ENCODE measurements around the gene YEATS4.
"Not testable (repeated sequence)": the region's sequence is repeated elsewhere in the genome, so short reads cannot be mapped to it uniquely, and the experiment has no call there.

DNA sequence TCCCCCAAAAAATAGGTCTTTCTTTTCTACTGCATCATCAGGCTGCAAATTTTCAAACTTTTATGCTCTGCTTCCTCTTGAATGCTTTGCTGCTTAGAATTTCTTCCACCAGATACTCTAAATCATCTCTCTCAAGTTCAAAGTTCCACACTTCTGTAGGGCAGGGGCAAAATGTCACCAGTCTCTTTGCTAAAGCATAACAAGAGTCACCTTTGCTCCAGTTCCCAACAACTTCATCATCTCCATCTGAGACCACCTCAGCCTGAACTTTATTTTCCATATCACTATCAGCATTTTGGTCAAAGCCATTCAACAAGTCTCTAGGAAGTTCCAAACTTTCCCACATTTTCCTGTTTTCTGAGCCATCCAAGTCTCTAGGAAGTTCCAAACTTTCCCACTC lies 42.8 kb upstream of the YEATS4 start:
- not testable (repeated sequence) for TF ChIP-seq POLR2A (IDR thresholded peaks at IDR 0.05)
- TF ChIP-seq, protein P1, sequence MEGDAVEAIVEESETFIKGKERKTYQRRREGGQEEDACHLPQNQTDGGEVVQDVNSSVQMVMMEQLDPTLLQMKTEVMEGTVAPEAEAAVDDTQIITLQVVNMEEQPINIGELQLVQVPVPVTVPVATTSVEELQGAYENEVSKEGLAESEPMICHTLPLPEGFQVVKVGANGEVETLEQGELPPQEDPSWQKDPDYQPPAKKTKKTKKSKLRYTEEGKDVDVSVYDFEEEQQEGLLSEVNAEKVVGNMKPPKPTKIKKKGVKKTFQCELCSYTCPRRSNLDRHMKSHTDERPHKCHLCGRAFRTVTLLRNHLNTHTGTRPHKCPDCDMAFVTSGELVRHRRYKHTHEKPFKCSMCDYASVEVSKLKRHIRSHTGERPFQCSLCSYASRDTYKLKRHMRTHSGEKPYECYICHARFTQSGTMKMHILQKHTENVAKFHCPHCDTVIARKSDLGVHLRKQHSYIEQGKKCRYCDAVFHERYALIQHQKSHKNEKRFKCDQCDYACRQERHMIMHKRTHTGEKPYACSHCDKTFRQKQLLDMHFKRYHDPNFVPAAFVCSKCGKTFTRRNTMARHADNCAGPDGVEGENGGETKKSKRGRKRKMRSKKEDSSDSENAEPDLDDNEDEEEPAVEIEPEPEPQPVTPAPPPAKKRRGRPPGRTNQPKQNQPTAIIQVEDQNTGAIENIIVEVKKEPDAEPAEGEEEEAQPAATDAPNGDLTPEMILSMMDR (IDR thresholded peaks at IDR 0.05 in 4 of 5, conservative IDR thresholded peaks at IDR 0.05 in 1 of 5), result not testable (repeated sequence)
